OCI-LY3 (cell line): ENCODE results near the gene MRC2.

Experiments used
- H2AFZ ChIP-seq: fragments of 200-600, 300-600 bp; shearing (Covaris generic); 2 replicates; pipeline ENCODE4 v1.6.0; 2014; ENCODE audit warnings: antibody characterized with exemption, low read depth, low read length
- H3K27ac ChIP-seq: fragments of 200-600, 300-600 bp; sonication (generic); 2 replicates; pipeline ENCODE4 v1.5.1; 2014; ENCODE audit warnings: mild to moderate bottlenecking, low read length, moderate library complexity, mixed read lengths
- H3K27me3 ChIP-seq: fragments of 200-600, 300-600 bp; sonication (generic); 2 replicates; pipeline ENCODE4 v1.6.1; 2014; ENCODE audit warnings: low read depth, low read length, mixed read lengths
- H3K36me3 ChIP-seq: fragments of 200-600, 300-600 bp; sonication (generic); replicated peaks from 2 replicates; pipeline ENCODE3; 2014; ENCODE audit warnings: low read depth, low read length, mixed read lengths
- H3K4me1 ChIP-seq: fragments of 300-600, 200-600 bp; sonication (generic); 2 replicates; pipeline ENCODE4 v1.6.1; 2014; ENCODE audit warnings: low read length, mixed read lengths
- H3K4me2 ChIP-seq: fragments of 200-600, 300-600 bp; sonication (generic); 2 replicates; pipeline ENCODE4 v1.6.1; 2014; ENCODE audit warnings: low read length, mixed read lengths
- H3K4me3 ChIP-seq: fragments of 300-600, 200-600 bp; sonication (generic); 2 replicates; pipeline ENCODE4 v1.5.1; 2014; ENCODE audit warnings: antibody characterized with exemption, mild to moderate bottlenecking, low read length, moderate library complexity
- H3K79me2 ChIP-seq: fragments of 300-600, 200-600 bp; shearing (Covaris generic); 2 replicates; pipeline ENCODE4 v1.6.1; 2014; ENCODE audit warnings: mild to moderate bottlenecking, low read length, mixed read lengths
- H3K9ac ChIP-seq: fragments of 300-600, 200-600 bp; shearing (Covaris generic); 2 replicates; pipeline ENCODE4 v1.6.0; 2014; ENCODE audit warnings: mild to moderate bottlenecking, low read length, moderate library complexity
- H3K9me3 ChIP-seq: fragments of 200-600, 300-600 bp; shearing (Covaris generic); 2 replicates; pipeline ENCODE4 v1.6.1; 2014; ENCODE audit warnings: low read length, mixed read lengths; ENCODE audit not compliant: insufficient read depth
- H4K20me1 ChIP-seq: fragments of 200-600, 300-600 bp; sonication (generic); 2 replicates; pipeline ENCODE4 v1.6.1; 2016; ENCODE audit warnings: low read length, mixed read lengths; ENCODE audit not compliant: insufficient read depth
- CTCF ChIP-seq: fragments of 200-600, 300-600 bp; sonication (generic); IDR thresholded peaks from 2 replicates; pipeline ENCODE4 v1.5.1; 2014; ENCODE audit warnings: antibody characterized with exemption, low read length, low read depth
- EZH2phosphoT487 ChIP-seq: fragments of 200-600 bp; shearing (Covaris generic); IDR thresholded peaks from 2 replicates; pipeline ENCODE4 v1.6.1; 2018; ENCODE audit warnings: antibody characterized with exemption, mixed run types, low read depth

The MRC2 gene

DNA sequence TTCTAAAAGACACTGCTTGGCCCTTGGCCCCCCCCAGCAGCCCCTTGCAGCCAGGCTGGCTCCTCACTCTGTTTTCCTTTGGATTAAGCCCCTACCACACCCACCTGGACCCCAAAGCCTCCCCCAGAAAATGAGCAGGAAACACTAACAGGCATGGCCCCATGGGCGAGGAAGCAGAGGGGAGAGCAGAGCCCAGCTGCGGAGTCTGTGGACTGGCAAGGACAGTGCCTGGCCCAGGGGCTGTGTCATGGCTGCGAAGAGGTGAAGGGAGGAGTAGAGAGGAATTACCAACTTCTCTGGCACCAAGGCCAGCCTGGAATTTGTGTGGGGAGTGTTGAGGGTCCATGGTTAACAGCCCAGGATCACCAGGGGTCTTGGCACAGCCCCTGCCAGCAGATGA is 47.4 kb downstream of the MRC2 start:
- Histone ChIP-seq H3K4me1 (peaks cover 4% of the 10 kb centered on the region), H3K27ac (no peak overlapping the region), H3K79me2 (no peaks in the 10 kb centered on the region), H4K20me1 (no peaks in the 10 kb centered on the region), H3K27me3 (no peaks in the 10 kb centered on the region), H3K4me3 (no peak overlapping the region), H3K9me3 (no peaks in the 10 kb centered on the region), H3K36me3 (no peaks in the 10 kb centered on the region), H3K4me2 (no peak overlapping the region), H3K9ac (no peak overlapping the region), H2AFZ (no peak overlapping the region)
- TF ChIP-seq CTCF (no peak), EZH2phosphoT487 (no peak)

DNA sequence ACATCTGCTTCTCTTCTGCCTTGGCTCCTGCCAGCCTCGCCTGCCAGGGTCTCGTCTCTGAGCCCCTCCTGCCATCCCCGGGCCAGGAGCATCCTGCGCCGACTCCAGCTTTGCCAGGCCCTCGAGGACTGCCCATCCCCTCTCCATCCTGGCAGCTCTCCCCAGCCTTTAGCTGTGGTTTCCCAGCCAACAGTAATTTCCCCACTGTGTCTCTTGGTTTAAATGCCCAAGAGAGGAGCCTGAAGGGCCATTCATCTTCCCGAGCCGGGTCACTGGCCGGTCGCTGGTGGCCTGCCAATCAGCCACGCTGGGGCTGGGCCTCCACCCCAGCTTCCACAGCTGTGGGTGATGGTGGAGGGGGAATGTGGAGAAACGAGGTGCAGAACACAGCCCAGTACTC is 47.8 kb downstream of the MRC2 start:
- H3K9ac ChIP-seq, result no peak overlapping the region
- no peaks in the 10 kb centered on the region for H3K36me3 ChIP-seq
- no peaks in the 10 kb centered on the region for H3K9me3 ChIP-seq
- H3K4me1 ChIP-seq, result peaks cover 4% of the 10 kb centered on the region
- H2AFZ ChIP-seq, result no peak overlapping the region
- no peaks in the 10 kb centered on the region for H4K20me1 ChIP-seq
- no peak overlapping the region for H3K4me3 ChIP-seq
- H3K27ac ChIP-seq, result no peak overlapping the region
- TF ChIP-seq EZH2phosphoT487 (no peak), CTCF (no peak)
- H3K4me2 ChIP-seq, result no peak overlapping the region
- no peaks in the 10 kb centered on the region for H3K27me3 ChIP-seq
- H3K79me2 ChIP-seq, result no peaks in the 10 kb centered on the region

DNA sequence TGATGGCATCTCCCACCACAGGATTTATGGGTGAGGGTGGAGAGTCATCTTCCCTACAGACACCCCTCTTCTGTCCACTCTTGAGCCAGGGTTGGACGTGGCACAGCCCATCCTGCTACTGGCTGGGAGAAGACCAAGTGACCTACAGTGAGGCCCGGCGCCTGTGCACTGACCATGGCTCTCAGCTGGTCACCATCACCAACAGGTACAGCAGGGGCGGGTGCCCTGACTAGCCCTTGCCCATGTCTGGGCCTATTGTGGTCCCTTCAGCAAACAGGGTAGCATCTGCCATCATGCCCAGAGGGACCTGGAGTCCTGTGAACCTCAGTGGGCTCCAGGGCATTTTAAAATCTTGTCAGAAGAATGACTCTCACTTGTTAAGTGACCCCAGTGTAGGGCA is 48.2 kb downstream of the MRC2 start:
- no peak overlapping the region for H3K9ac ChIP-seq
- no peaks in the 10 kb centered on the region for H3K79me2 ChIP-seq
- H3K4me2 ChIP-seq, result no peak overlapping the region
- no peaks in the 10 kb centered on the region for H4K20me1 ChIP-seq
- TF ChIP-seq CTCF (no peak), EZH2phosphoT487 (no peak)
- no peaks in the 10 kb centered on the region for H3K36me3 ChIP-seq
- no peak overlapping the region for H2AFZ ChIP-seq
- no peaks in the 10 kb centered on the region for H3K27me3 ChIP-seq
- no peak overlapping the region for H3K4me3 ChIP-seq
- peaks cover 4% of the 10 kb centered on the region for H3K4me1 ChIP-seq
- no peak overlapping the region for H3K27ac ChIP-seq
- H3K9me3 ChIP-seq, result no peaks in the 10 kb centered on the region

DNA sequence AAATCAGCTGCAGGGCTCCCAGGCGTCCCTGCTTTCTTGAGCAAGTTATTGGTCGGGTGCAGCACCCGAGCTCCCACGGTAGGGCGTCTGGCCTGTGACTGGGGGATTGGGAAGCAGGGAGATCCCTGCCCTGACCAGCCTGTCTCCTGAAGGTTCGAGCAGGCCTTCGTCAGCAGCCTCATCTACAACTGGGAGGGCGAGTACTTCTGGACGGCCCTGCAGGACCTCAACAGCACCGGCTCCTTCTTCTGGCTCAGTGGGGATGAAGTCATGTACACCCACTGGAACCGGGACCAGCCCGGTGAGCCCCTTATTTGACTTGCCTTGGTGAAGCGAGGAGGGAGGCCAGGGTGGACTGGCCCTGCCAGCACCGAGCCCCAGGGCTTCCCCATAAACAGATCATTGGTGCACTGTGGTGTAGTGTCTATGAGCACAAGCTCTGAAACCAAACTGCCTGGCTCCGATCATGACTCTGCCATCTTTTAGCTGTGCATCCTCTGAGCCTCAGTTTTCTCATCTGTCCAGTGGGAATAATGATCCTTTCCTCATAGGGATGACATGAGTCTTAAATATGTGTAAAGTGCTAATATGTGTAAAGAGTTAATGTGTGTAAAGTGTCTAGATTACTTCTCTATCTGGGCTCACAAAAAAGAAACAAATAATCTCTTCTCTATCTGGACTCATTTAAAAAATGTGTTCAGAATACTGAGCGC is 48.9 kb downstream of the MRC2 start:
- no peaks in the 10 kb centered on the region for H3K79me2 ChIP-seq
- peaks cover 4% of the 10 kb centered on the region for H3K4me1 ChIP-seq
- no peak overlapping the region for H3K27ac ChIP-seq
- TF ChIP-seq CTCF (no peak), EZH2phosphoT487 (no peak)
- no peaks in the 10 kb centered on the region for H4K20me1 ChIP-seq
- no peak overlapping the region for H3K4me3 ChIP-seq
- H3K27me3 ChIP-seq, result no peaks in the 10 kb centered on the region
- H2AFZ ChIP-seq, result no peak overlapping the region
- H3K36me3 ChIP-seq, result no peaks in the 10 kb centered on the region
- H3K4me2 ChIP-seq, result no peak overlapping the region
- no peaks in the 10 kb centered on the region for H3K9me3 ChIP-seq
- no peak overlapping the region for H3K9ac ChIP-seq
